ENCODE data around the gene LTBP2. TPM values are rescaled to one million over a fixed set of nuclear protein-coding genes. Genes with fewer than 3 reads are reported as not detected.

The LTBP2 gene
- total RNA-seq, 1 donor from 2014 or later: 26.5 TPM

GRCh38 chr14:74616507-74616906 lies 4.5 kb upstream of the LTBP2 start:
- Histone ChIP-seq H3K9me3 (replicated peaks) (no peaks in the 10 kb centered on the region), H3K36me3 (no peaks in the 10 kb centered on the region), H3K27me3 (ENCODE audit: low read depth) (peaks cover 32% of the 10 kb centered on the region), H3K27ac (replicated peaks) (no peak overlapping the region), H3K4me1 (peaks cover 67% of the 10 kb centered on the region), H3K4me3 (no peak overlapping the region)
- TF ChIP-seq CTCF (IDR thresholded peaks at IDR 0.05; ENCODE audit: borderline replicate concordance): no peak
- DNase-seq: no peak
- intact Hi-C loops (cut with micrococcal nuclease): no loop called here

GRCh38 chr14:74615735-74616134 lies 3.7 kb upstream of the LTBP2 start:
- Histone ChIP-seq H3K9me3 (replicated peaks) (no peaks in the 10 kb centered on the region), H3K4me1 (peaks cover 66% of the 10 kb centered on the region), H3K4me3 (no peak overlapping the region), H3K27ac (replicated peaks) (no peak overlapping the region), H3K36me3 (no peaks in the 10 kb centered on the region), H3K27me3 (ENCODE audit: low read depth) (peaks cover 40% of the 10 kb centered on the region)
- DNase-seq: no peak
- intact Hi-C loops (cut with micrococcal nuclease): no loop called here
- TF ChIP-seq CTCF (IDR thresholded peaks at IDR 0.05; ENCODE audit: borderline replicate concordance): no peak

DNA sequence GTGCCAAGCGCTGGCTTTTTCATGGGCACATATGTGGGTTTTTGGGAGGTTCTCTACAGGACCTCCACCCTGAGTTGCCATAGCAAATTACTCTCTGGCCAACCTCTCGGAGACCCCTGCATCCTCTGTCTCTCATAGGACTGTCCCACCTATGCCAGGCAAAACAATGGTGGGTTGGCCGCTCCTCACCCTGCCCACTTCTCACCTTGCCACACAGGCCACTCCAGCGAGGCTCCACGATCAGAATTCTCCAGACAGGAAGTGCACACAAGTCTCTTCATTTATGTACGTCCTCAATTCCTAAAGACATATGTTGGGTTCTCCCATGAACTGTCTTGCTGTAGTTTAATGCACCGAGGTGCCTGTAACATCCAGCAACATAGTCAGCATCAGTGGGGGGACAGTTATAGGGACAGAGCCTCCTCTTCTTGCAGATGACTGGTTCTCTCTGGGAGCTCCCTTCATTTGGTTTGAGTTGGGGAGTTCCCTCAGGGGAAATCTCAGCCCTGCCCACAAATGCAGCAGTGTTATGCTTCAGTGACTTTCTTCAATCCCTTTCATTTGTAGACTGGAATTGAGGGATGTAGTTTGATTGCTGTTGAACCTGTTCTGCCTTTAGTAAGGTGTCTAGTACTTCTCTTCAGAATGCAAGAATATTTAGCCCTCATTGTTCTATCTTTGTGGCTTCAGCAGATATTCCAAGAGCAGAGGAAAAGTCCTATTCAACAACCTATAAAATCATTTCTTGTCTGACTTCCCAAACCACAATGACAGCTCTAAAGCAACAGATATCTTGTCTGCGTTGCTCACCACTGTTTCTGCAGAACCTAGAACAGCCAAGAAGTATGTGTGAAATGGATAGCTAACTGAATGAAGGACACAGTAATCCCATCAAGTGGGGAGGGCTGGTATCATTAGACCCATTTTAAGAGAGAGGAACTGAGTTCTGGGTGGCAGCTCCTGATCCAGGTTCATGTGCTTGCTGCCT lies 2.8 kb upstream of the LTBP2 start:
- no peaks in the 10 kb centered on the region for H3K36me3 ChIP-seq
- DNase-seq: no peak
- H3K27me3 ChIP-seq (ENCODE audit: low read depth): peaks cover 40% of the 10 kb centered on the region
- no peaks in the 10 kb centered on the region for H3K9me3 ChIP-seq (replicated peaks)
- intact Hi-C loops (cut with micrococcal nuclease): no loop called here
- peaks cover 57% of the 10 kb centered on the region for H3K4me1 ChIP-seq
- no peak for TF ChIP-seq CTCF (IDR thresholded peaks at IDR 0.05; ENCODE audit: borderline replicate concordance)
- no peak overlapping the region for H3K27ac ChIP-seq (replicated peaks)
- no peak overlapping the region for H3K4me3 ChIP-seq

- intact Hi-C loops (cut with micrococcal nuclease): no loop called here
- no peak for TF ChIP-seq CTCF (IDR thresholded peaks at IDR 0.05; ENCODE audit: borderline replicate concordance)
- no peak for DNase-seq
- Histone ChIP-seq H3K4me3 (peak overlapping the region; percentile 83), H3K36me3 (no peaks in the 10 kb centered on the region), H3K4me1 (peaks cover 42% of the 10 kb centered on the region), H3K27ac (replicated peaks) (no peak overlapping the region), H3K9me3 (replicated peaks) (no peaks in the 10 kb centered on the region), H3K27me3 (ENCODE audit: low read depth) (peaks cover 40% of the 10 kb centered on the region)
Measured at GRCh38 chr14:74613211-74613914, 1.3 kb upstream of the LTBP2 start.

GRCh38 chr14:74612350-74613021 lies 449 bp upstream of the LTBP2 start:
- peaks cover 40% of the 10 kb centered on the region for H3K27me3 ChIP-seq (ENCODE audit: low read depth)
- H3K9me3 ChIP-seq (replicated peaks): no peaks in the 10 kb centered on the region
- peaks cover 33% of the 10 kb centered on the region for H3K4me1 ChIP-seq
- intact Hi-C loops (cut with micrococcal nuclease): no loop called here
- peak overlapping the region; percentile 75 for H3K27ac ChIP-seq (replicated peaks)
- H3K36me3 ChIP-seq: no peaks in the 10 kb centered on the region
- H3K4me3 ChIP-seq: peak overlapping the region; percentile 83
- peak; percentile 85 for DNase-seq
- peak; percentile 74 for TF ChIP-seq CTCF (IDR thresholded peaks at IDR 0.05; ENCODE audit: borderline replicate concordance)

Measured in left ventricle myocardium inferior (tissue), 1 donor.